HCT116 (cell line): ENCODE results near the gene DRD2. TPM values are rescaled to one million over a fixed set of nuclear protein-coding genes. Genes with fewer than 3 reads are reported as not detected.

Source experiments
- ATAC-seq: fragments of 200-7000 bp; cut with Tn5 transposase; 2 replicates; pipeline ENCODE4 v1.9.1; 2020; ENCODE audit warnings: mild to moderate bottlenecking, moderate library complexity
- BruUV-seq: library from RNA; stranded (reverse); fragments of 400-500 nt; replicated peaks from 2 replicates; lab custom pipeline; 2021; lab: Mats Ljungman, UMichigan
- CTCF ChIA-PET: fragments of 300-600 bp; sonication (Branson Sonifier 250); formaldehyde crosslinking; loops from one replicate; lab custom pipeline; 2021; ENCODE audit warnings: antibody characterized with exemption; lab: Charles Lee
- POLR2A ChIA-PET: fragments of 300-600, 350-600 bp; sonication (Branson Sonifier 250); formaldehyde crosslinking; loops from one replicate; lab custom pipeline; 2021; ENCODE audit warnings: antibody characterized with exemption; lab: Charles Lee
- RAD21 ChIA-PET, 2 experiments: fragments of 300-600 bp; sonication (Branson Sonifier 250); formaldehyde crosslinking; loops; one replicate each; lab custom pipeline; 2023; ENCODE audit warnings: low total read pairs in 2 of 2; ENCODE audit not compliant: uncharacterized antibody in 2 of 2, unreplicated experiment in 2 of 2, low non-redundant PET in 1 of 2; lab: Charles Lee
- DNase-seq: peaks from one replicate; pipeline ENCODE4 v3.0.0-alpha.2; 2010; ENCODE audit warnings: low read depth, low spot score
- H2AFZ ChIP-seq: fragments of 200-600 bp; shearing (Covaris generic), sonication (generic); 2 replicates; pipeline ENCODE4 v1.6.1; 2017; ENCODE audit warnings: low read depth, mixed run types, mixed read lengths, antibody characterized with exemption, low read length; ENCODE audit not compliant: poor library complexity, severe bottlenecking
- H3K27ac ChIP-seq: 2 replicates; pipeline ENCODE4 v1.5.1; 2012; ENCODE audit warnings: low read depth, low read length
- H3K27me3 ChIP-seq: fragments of 200-600 bp; sonication (generic); 2 replicates; pipeline ENCODE4 v1.6.1; 2016; ENCODE audit warnings: mixed run types, low read length, mixed read lengths; ENCODE audit not compliant: insufficient read depth
- H3K36me3 ChIP-seq, 2 experiments: fragments of 200-500 bp in 1 of 2; fragments of 200-600 bp in 1 of 2; sonication (Bioruptor generic) in 1 of 2; sonication (generic) in 1 of 2; 2 replicates each; pipeline versions ENCODE4 v1.5.1 to v1.6.1; 2014 to 2016; ENCODE audit warnings: low read length in 2 of 2, inconsistent platforms in 1 of 2, mixed read lengths in 1 of 2, mixed run types in 1 of 2; ENCODE audit not compliant: insufficient read depth in 2 of 2, control insufficient read depth in 1 of 2
- H3K4me1 ChIP-seq, 2 experiments: fragments of 200-600 bp in 1 of 2; sonication (generic) in 1 of 2; 2 replicates each; pipeline versions ENCODE4 v1.5.1 to v1.6.1; 2012 to 2017; ENCODE audit warnings: low read length in 2 of 2, inconsistent platforms in 1 of 2, mild to moderate bottlenecking in 1 of 2, mixed read lengths in 1 of 2, mixed run types in 1 of 2, moderate library complexity in 1 of 2; ENCODE audit not compliant: insufficient read depth in 2 of 2, control insufficient read depth in 1 of 2
- H3K4me2 ChIP-seq: fragments of 200-600 bp; sonication (generic); 2 replicates; pipeline ENCODE4 v1.6.1; 2017; ENCODE audit warnings: mixed run types, low read length, mixed read lengths
- H3K4me3 ChIP-seq, 2 experiments: fragments of 200-600 bp in 1 of 2; sonication (generic) in 1 of 2; replicated peaks in 1 of 2; 2 replicates each; pipeline ENCODE4 v1.5.1; 2011 to 2016; ENCODE audit warnings: low read length in 2 of 2, control low read depth in 1 of 2, low read depth in 1 of 2, mild to moderate bottlenecking in 1 of 2, mixed read lengths in 1 of 2, mixed run types in 1 of 2
- H3K79me2 ChIP-seq: fragments of 200-600 bp; sonication (generic); 2 replicates; pipeline ENCODE4 v1.6.1; 2017; ENCODE audit warnings: mild to moderate bottlenecking, mixed run types, low read length, moderate library complexity, mixed read lengths; ENCODE audit not compliant: insufficient read depth
- H3K9ac ChIP-seq: fragments of 200-600 bp; sonication (generic); 2 replicates; pipeline ENCODE4 v1.6.1; 2016; ENCODE audit warnings: low read length, mixed read lengths
- H3K9me2 ChIP-seq: fragments of 200-600 bp; sonication (generic), shearing (Covaris generic); 2 replicates; pipeline ENCODE4 v1.6.1; 2017; ENCODE audit warnings: mixed run types, mild to moderate bottlenecking, moderate library complexity; ENCODE audit not compliant: insufficient read depth
- H3K9me3 ChIP-seq, 2 experiments: fragments of 200-500 bp in 1 of 2; fragments of 200-600 bp in 1 of 2; sonication (Bioruptor generic) in 1 of 2; sonication (generic) in 1 of 2; 2 replicates each; pipeline ENCODE4 v1.6.1; 2014 to 2017; ENCODE audit warnings: low read length in 2 of 2, mixed read lengths in 2 of 2, inconsistent platforms in 1 of 2, low read depth in 1 of 2, mild to moderate bottlenecking in 1 of 2, mixed run types in 1 of 2, moderate library complexity in 1 of 2; ENCODE audit not compliant: control insufficient read depth in 1 of 2, insufficient read depth in 1 of 2
- H4K20me1 ChIP-seq: fragments of 200-600 bp; sonication (generic), shearing (Covaris generic); 2 replicates; pipeline ENCODE4 v1.6.1; 2017; ENCODE audit warnings: mixed run types, mild to moderate bottlenecking, moderate library complexity; ENCODE audit not compliant: insufficient read depth
- CEBPB ChIP-seq: IDR thresholded peaks from 2 replicates; pipeline ENCODE4 v1.6.1; 2012; ENCODE audit warnings: low read depth
- EGR1 ChIP-seq: IDR thresholded peaks from 2 replicates; pipeline ENCODE4 v1.6.1; 2012; ENCODE audit warnings: low read depth
- ELF1 ChIP-seq: IDR thresholded peaks from 2 replicates; pipeline ENCODE4 v1.6.1; 2012; ENCODE audit warnings: low read depth, borderline replicate concordance
- EZH2phosphoT487 ChIP-seq: fragments of 200-600 bp; IDR thresholded peaks from 2 replicates; pipeline ENCODE4 v1.6.1; 2018; ENCODE audit warnings: antibody characterized with exemption, borderline replicate concordance
- MAX ChIP-seq: IDR thresholded peaks from 2 replicates; pipeline ENCODE4 v1.6.1; 2012
- POLR2A ChIP-seq: IDR thresholded peaks from 2 replicates; pipeline ENCODE4 v1.7.0; 2011; ENCODE audit warnings: borderline replicate concordance; ENCODE audit not compliant: insufficient read depth, insufficient read length; ENCODE audit errors: extremely low read depth
- RAD21 ChIP-seq: IDR thresholded peaks from 2 replicates; pipeline ENCODE4 v1.6.1; 2012; ENCODE audit warnings: low read depth, mild to moderate bottlenecking
- SIN3A ChIP-seq: IDR thresholded peaks from 2 replicates; pipeline ENCODE4 v1.6.1; 2012; ENCODE audit warnings: low read depth
- SP1 ChIP-seq: IDR thresholded peaks from 2 replicates; pipeline ENCODE4 v1.6.1; 2012; ENCODE audit warnings: low read depth
- SRF ChIP-seq: IDR thresholded peaks from 2 replicates; pipeline ENCODE4 v1.6.1; 2012; ENCODE audit warnings: low read depth
- TCF7L2 ChIP-seq: IDR thresholded peaks from 2 replicates; pipeline ENCODE4 v1.7.0; 2011; ENCODE audit warnings: borderline replicate concordance, inconsistent platforms; ENCODE audit not compliant: insufficient read depth, insufficient read length; ENCODE audit errors: extremely low read depth
- YY1 ChIP-seq: IDR thresholded peaks from 2 replicates; pipeline ENCODE4 v1.6.1; 2011; ENCODE audit warnings: low read length, low read depth, moderate library complexity, mild to moderate bottlenecking; ENCODE audit not compliant: insufficient replicate concordance; ENCODE audit errors: extremely low read depth
- ZFX ChIP-seq: fragments of 450-650 bp; IDR thresholded peaks from 2 replicates; pipeline ENCODE4 v1.6.1; 2017
- ZNF274 ChIP-seq: fragments of 200-500 bp; sonication (Bioruptor generic); IDR thresholded peaks from 2 replicates; pipeline ENCODE4 v1.6.1; 2014; ENCODE audit warnings: mild to moderate bottlenecking, low read depth, low read length, inconsistent platforms
- intact Hi-C: fragments of 100-400 bp; cut with micrococcal nuclease; formaldehyde crosslinking; loops from 2 replicates; pipeline ENCODE4 v1.10.0; 2022
- microRNA-seq: library from miRNA; unstranded; fragments of <30 nt; microRNA quantifications from one replicate; pipeline ENCODE4, GENCODE V29; 2016; ENCODE audit warnings: borderline number of aligned reads
- total RNA-seq: library from RNA; stranded (reverse); gene quantifications from one replicate; pipeline ENCODE4 v1.2.1, GENCODE V29; 2021; ENCODE audit not compliant: unreplicated experiment
- TF ChIP-seq, protein P1 (sequence below): IDR thresholded peaks from 2 replicates; pipeline ENCODE4 v1.6.1; 2011; ENCODE audit warnings: mild to moderate bottlenecking, low read length, moderate library complexity; ENCODE audit not compliant: insufficient replicate concordance; ENCODE audit errors: extremely low read depth
- TF ChIP-seq, protein P2 (sequence below): IDR thresholded peaks from 2 replicates; pipeline ENCODE4 v1.6.1; 2012

The DRD2 gene
- total RNA-seq, 1 experiment from 2014 or later = not detected

DNA sequence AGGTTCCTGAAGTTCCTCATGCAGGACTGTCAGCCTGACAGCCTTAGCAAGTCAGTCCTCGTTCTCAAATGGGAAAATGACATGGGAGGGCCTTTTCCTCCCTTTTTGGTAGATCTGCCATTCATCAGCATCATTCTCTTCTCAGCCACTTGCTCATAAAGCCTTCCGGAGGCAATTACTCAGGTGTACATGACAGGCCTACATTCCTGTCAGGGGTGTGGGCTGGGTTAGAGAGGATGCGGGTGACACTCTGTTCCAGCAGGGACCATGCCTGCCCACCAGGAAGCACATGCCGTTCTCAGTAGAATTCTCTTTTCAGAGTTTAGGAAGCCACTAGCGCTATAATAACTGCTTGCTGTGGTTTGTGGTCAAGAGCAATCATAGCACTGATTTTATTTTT, 111.8 kb downstream of the DRD2 start:
- no peak for DNase-seq
- no peak overlapping the region for H3K9ac ChIP-seq
- H3K27me3 ChIP-seq = no peaks in the 10 kb centered on the region
- intact Hi-C loops = no loop called here
- ChIA-PET POLR2A (no interaction called here), RAD21 (no interaction called here), CTCF (no interaction called here)
- H3K79me2 ChIP-seq = no peaks in the 10 kb centered on the region
- no peaks in the 10 kb centered on the region for H3K9me2 ChIP-seq
- ATAC-seq = no peak
- no peak overlapping the region for H2AFZ ChIP-seq
- H3K36me3 ChIP-seq = no peaks in the 10 kb centered on the region; a peak in 1 of 4 replicates
- no peak overlapping the region for H3K4me2 ChIP-seq
- H4K20me1 ChIP-seq = no peaks in the 10 kb centered on the region
- H3K4me3 ChIP-seq = no peak overlapping the region
- BruUV-seq = no TSS peak
- H3K4me1 ChIP-seq = no peaks in the 10 kb centered on the region
- TF ChIP-seq MAX (no peak), CEBPB (no peak), YY1 (no peak), ZFX (no peak), EGR1 (no peak), SP1 (no peak), SRF (no peak), TCF7L2 (no peak), EZH2phosphoT487 (no peak), RAD21 (no peak), ELF1 (no peak), POLR2A (no peak), SIN3A (no peak), ZNF274 (no peak)
- TF ChIP-seq, protein P1, sequence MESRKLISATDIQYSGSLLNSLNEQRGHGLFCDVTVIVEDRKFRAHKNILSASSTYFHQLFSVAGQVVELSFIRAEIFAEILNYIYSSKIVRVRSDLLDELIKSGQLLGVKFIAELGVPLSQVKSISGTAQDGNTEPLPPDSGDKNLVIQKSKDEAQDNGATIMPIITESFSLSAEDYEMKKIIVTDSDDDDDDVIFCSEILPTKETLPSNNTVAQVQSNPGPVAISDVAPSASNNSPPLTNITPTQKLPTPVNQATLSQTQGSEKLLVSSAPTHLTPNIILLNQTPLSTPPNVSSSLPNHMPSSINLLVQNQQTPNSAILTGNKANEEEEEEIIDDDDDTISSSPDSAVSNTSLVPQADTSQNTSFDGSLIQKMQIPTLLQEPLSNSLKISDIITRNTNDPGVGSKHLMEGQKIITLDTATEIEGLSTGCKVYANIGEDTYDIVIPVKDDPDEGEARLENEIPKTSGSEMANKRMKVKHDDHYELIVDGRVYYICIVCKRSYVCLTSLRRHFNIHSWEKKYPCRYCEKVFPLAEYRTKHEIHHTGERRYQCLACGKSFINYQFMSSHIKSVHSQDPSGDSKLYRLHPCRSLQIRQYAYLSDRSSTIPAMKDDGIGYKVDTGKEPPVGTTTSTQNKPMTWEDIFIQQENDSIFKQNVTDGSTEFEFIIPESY = no peak
- TF ChIP-seq, protein P2, sequence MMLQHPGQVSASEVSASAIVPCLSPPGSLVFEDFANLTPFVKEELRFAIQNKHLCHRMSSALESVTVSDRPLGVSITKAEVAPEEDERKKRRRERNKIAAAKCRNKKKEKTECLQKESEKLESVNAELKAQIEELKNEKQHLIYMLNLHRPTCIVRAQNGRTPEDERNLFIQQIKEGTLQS = no peak
- H3K27ac ChIP-seq = no peak overlapping the region
- H3K9me3 ChIP-seq = no peaks in the 10 kb centered on the region

Small RNA genes within 50 kb of the gene (microRNA-seq; reads per million reads assigned to microRNA genes)
- gene MIR4301 = not detected

Other genes with a start within 250 kb of the DRD2 start
- 12.6 TPM for gene TTC12, start 160.8 kb downstream of the DRD2 start, total RNA-seq
- gene ANKK1, start 87.6 kb downstream of the DRD2 start, total RNA-seq = 0.22 TPM
- 0.71 TPM for gene TMPRSS5, start 230.9 kb upstream of the DRD2 start, total RNA-seq